ENCODE results near the gene SIAH2. TPM values are rescaled to one million over a fixed set of nuclear protein-coding genes. Genes with fewer than 3 reads are reported as not detected.

Gene SIAH2
- total RNA-seq, 2 donors from 2014 or later = 15.6 to 19.2 TPM

DNA sequence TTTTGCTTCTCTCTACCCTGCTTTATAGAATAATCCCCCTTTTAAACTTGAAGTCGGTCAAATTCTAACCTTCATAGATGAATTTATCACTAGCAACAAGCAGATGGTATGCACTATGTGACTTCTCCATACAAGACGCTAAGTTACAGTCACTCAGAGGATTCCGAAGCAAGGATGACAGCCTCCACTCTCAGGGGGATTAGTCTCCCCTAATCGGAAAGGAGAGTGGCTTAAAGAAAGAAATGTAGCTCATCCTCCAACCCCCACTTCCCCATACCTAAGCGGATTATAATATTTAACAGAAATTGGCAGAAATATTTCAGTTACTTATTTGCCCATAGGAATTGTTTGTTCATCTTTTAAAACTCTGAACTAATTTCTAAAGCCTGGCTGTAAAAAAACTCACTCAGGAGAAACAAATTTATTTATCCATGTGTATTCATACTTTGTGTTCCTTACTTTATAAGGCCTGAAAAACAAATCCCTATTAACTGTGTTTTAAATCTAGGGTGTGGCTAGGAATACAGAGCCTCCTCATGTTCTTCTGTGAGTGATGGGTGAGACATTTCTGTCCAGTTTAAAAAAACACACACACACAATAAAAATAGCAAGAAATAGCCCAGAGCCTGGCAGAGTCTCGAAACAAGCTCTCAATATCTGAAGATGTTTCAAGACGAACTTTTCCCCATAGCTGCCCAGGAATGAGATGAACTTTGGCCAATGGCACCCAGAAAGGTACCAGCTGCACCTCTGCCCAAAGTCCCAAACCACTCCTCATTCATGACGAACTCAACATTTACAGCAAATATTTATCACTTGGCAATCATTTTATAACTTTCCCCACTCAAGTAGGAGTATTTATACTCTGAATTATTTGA lies 18.7 kb downstream of the SIAH2 start:
- Mint-ChIP-seq H3K4me1 (peaks cover 26% of the 10 kb centered on the region), H3K36me3 (ENCODE audit: low read depth) (peaks cover 20% of the 10 kb centered on the region), H3K9me3 (no peaks in the 10 kb centered on the region), H3K4me3 (no peak overlapping the region), H3K27me3 (ENCODE audit: insufficient read depth) (no peaks in the 10 kb centered on the region), H3K27ac (peak overlapping the region; percentile 27)
- Histone ChIP-seq H3K9me3 (ENCODE audit: control insufficient read depth, low read length) (no peaks in the 10 kb centered on the region), H3K27me3 (ENCODE audit: control insufficient read depth, insufficient read depth, low read length, poor library complexity, severe bottlenecking) (no peaks in the 10 kb centered on the region), H3K36me3 (ENCODE audit: control insufficient read depth, insufficient read depth, low read length) (peaks cover 7% of the 10 kb centered on the region), H3K27ac (ENCODE audit: low read depth, low read length) (no peak overlapping the region), H3K4me1 (ENCODE audit: control insufficient read depth, insufficient read depth, low read length) (peaks cover 5% of the 10 kb centered on the region), H3K9ac (ENCODE audit: extremely low read depth, low read length, poor library complexity, severe bottlenecking) (no peak overlapping the region), H3K4me3 (ENCODE audit: low read length) (no peak overlapping the region)
- TF ChIP-seq CTCF (conservative IDR thresholded peaks at IDR 0.05) = no peak
- WGBS, 2 experiments (ENCODE audit: insufficient coverage in 1 of 2, insufficient read length in 1 of 2) = 87 to 94% methylated on average over 3 to 8 of the region's 8 CpGs
- no peak for DNase-seq

GRCh38 chr3:150743508-150743907 lies 19.5 kb downstream of the SIAH2 start:
- H3K4me1 Mint-ChIP-seq = peaks cover 24% of the 10 kb centered on the region
- 91 to 100% methylated on average over 1 to 2 of the region's 2 CpGs for WGBS, 2 experiments (ENCODE audit: insufficient coverage in 1 of 2, insufficient read length in 1 of 2)
- no peak overlapping the region for H3K4me3 Mint-ChIP-seq

GRCh38 chr3:150742679-150743078 lies 20.3 kb downstream of the SIAH2 start:
- Histone ChIP-seq H3K36me3 (ENCODE audit: control insufficient read depth, insufficient read depth, low read length) (peaks cover 7% of the 10 kb centered on the region), H3K27me3 (ENCODE audit: control insufficient read depth, insufficient read depth, low read length, poor library complexity, severe bottlenecking) (no peaks in the 10 kb centered on the region), H3K4me3 (ENCODE audit: low read length) (no peak overlapping the region), H3K27ac (ENCODE audit: low read depth, low read length) (no peak overlapping the region), H3K9ac (ENCODE audit: extremely low read depth, low read length, poor library complexity, severe bottlenecking) (no peak overlapping the region), H3K4me1 (ENCODE audit: control insufficient read depth, insufficient read depth, low read length) (peaks cover 16% of the 10 kb centered on the region), H3K9me3 (ENCODE audit: control insufficient read depth, low read length) (no peaks in the 10 kb centered on the region)
- Mint-ChIP-seq H3K36me3 (ENCODE audit: low read depth) (peaks cover 20% of the 10 kb centered on the region), H3K27me3 (ENCODE audit: insufficient read depth) (no peaks in the 10 kb centered on the region), H3K4me1 (peaks cover 32% of the 10 kb centered on the region), H3K9me3 (no peaks in the 10 kb centered on the region), H3K27ac (no peak overlapping the region), H3K4me3 (no peak overlapping the region)
- no peak for DNase-seq
- no peak for TF ChIP-seq CTCF (conservative IDR thresholded peaks at IDR 0.05)
- WGBS, 2 experiments (ENCODE audit: insufficient coverage in 1 of 2, insufficient read length in 1 of 2) = 93 to 98% methylated on average over 4 of the region's 4 CpGs

More at GRCh38 chr3:150743508-150743907, 19.5 kb downstream of the SIAH2 start:
- Mint-ChIP-seq H3K9me3 (no peaks in the 10 kb centered on the region), H3K27ac (peak overlapping the region; percentile 63), H3K36me3 (ENCODE audit: low read depth) (peaks cover 20% of the 10 kb centered on the region), H3K27me3 (ENCODE audit: insufficient read depth) (no peaks in the 10 kb centered on the region)
- Histone ChIP-seq H3K36me3 (ENCODE audit: control insufficient read depth, insufficient read depth, low read length) (peaks cover 7% of the 10 kb centered on the region), H3K27ac (ENCODE audit: low read depth, low read length) (no peak overlapping the region), H3K27me3 (ENCODE audit: control insufficient read depth, insufficient read depth, low read length, poor library complexity, severe bottlenecking) (no peaks in the 10 kb centered on the region), H3K9me3 (ENCODE audit: control insufficient read depth, low read length) (no peaks in the 10 kb centered on the region), H3K9ac (ENCODE audit: extremely low read depth, low read length, poor library complexity, severe bottlenecking) (no peak overlapping the region), H3K4me3 (ENCODE audit: low read length) (no peak overlapping the region), H3K4me1 (ENCODE audit: control insufficient read depth, insufficient read depth, low read length) (peaks cover 11% of the 10 kb centered on the region)
- no peak for DNase-seq
- TF ChIP-seq CTCF (conservative IDR thresholded peaks at IDR 0.05) = no peak

All from endodermal cell (in vitro differentiated cells).